Left forelimb (tissue), 1 donor: Measurements from ENCODE around the gene KIFC3.
"Not testable (repeated sequence)": the region's sequence is repeated elsewhere in the genome, so short reads cannot be mapped to it uniquely, and the experiment has no call there.

ENCODE experiments used
- DNase-seq: peaks from one replicate; pipeline ENCODE4 v3.0.0-alpha.2; 2018; ENCODE audit warnings: low spot score

The KIFC3 gene

DNA sequence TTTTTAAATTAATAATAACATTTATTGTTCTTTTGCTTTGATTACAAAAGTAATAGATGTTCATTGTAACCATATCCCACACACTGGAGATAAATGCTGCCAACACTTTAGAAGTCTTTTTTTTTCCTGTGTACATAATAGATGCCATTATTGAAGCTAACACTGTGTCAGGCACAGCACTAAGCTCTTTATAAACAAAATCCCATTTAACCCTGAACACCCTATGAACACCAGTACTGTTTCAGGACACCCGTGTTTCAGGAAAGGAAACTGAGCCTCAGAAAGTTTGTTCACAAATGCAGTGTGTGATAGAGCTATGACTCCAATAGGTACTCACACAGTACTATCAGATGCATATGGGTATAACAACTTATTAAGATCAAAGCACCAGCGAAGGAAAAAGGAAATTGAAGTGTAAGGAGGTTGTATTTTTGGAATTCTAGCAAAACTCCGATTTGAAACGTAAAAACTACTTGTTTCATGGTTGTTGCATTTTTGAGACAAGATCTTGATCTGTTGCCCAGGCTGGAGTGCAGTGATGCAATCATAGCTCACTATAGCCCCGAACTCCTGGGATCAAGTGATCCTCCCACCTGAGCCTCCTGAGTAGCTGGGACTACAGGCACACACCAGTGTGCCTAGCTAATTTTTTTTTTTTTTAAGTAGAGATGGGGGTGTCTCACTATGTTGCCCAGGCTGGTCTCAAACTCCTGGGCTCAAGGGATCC is 2.0 kb upstream of the KIFC3 start:
- DNase-seq = no peak

GRCh38 chr16:57803134-57803990 is 1.1 kb upstream of the KIFC3 start:
- no peak for DNase-seq

DNA sequence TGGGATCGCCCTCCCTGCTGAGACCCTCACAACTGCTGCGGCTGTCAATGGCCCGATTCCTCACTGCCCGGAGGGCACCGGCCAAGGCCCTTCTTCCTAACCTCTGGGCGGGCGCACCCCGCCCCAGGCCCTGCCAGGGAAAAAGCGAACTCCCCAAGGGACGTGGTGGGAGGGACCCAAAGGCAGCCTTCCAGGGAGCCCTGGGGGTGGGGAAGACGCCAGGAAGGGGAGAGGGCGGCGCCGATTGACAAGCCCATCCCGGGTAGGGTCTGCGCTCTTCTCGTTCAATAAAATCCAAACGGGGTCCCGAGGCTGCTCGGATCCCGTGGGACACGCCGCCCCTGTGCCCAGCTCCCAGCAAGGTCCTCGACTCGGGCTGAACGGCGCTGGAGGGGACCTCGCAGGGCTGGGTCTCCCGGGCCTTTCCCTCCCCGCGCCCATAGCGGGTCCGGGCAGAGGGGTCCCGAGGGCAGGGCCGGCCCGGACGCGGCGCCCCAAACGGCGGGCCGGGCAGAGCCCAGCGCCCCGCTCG is 416 bp downstream of the KIFC3 start:
- DNase-seq = no peak

GRCh38 chr16:57801098-57801808 is 1.0 kb downstream of the KIFC3 start:
- DNase-seq = no peak

GRCh38 chr16:57800200-57801097 is 1.8 kb downstream of the KIFC3 start:
- DNase-seq = no peak

DNA sequence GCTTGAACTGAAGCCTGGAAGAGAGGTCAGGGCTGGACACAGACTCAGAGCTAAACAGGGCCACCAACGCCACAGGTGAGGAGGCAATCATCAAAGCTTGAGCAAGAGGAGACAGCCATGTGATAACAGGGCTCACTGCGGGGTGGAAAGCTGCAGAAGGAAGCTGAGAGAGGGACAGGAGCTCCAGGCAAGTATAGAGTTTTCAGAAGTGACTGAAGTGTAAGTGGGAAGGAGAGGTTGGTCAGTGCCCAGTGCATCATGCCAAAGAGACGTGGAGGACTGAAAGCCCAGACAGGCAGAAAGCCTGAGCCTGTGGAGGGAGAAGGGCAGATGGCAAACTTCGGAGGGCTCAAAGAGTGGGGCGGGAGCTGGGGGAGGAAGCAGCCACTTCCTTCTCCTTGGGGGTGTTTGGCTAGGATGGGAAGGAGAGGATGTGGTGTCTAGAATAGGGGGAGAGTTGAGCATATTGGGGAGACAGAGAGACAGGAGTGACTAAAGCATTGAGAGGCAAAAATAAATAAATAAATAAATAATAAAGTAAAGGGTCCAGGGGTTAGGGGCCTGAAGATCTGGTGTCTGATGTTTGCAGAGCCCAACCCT is 2.6 kb downstream of the KIFC3 start:
- no peak for DNase-seq

DNA sequence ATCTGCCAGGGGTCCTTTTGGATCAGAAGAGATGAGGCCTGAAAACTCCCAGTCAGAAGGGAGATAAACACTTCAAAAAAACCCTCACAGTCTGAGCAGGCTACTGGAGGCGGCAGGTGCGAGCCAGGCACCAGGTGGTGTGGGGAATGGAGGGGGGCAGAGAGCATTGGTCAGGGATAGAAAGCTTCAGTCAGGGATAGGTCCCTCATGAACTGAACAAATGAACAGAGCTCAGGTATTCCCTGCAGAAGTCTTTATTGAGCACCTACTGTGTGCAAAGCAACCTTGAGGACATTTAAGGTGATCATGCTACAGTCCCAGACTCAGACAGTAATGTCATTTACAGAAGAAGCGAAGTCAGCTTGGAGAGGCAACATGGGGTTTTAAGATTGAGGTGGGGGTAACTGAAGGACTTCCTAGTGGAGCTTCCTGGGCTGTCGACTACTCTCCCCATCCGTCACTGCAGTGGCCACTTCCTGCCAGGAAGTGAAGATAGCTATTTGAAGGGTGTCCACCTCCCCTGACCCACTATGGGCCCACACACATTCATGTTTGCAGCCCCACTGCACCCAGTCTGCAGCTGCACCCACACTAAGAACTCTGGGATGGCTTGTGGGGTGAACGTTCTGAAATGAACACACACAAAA is 3.2 kb downstream of the KIFC3 start:
- no peak for DNase-seq

DNA sequence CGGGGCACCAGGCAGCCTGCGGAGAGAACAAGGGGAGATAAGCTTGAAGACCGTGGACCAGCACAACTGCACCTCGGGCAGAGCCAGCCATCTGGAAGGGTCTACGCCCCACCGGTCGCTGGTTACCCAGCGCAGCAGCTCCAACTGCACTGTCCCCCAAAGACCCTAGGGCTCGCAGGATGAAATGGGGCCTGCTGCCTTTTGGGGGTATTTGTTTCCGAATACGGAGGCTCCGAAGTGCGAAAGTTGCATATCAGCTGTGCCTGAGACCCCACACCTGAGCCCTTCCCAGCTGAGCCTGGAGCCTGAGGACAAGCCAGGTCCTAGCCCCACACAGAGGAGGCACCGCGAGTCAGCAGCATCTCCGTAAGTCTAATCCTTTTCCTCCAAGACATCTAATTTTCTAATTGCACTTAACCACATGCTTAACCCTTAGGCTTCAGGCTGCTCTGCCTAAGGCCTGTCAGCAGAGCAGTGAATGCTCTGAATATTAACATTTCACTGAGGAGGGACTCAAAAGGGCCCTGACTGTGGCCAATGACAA is 4.0 kb downstream of the KIFC3 start:
- no peak for DNase-seq

GRCh38 chr16:57797526-57798266 is 4.6 kb downstream of the KIFC3 start:
- DNase-seq = no peak

GRCh38 chr16:57797216-57797525 is 5.1 kb downstream of the KIFC3 start:
- DNase-seq = no peak

DNA sequence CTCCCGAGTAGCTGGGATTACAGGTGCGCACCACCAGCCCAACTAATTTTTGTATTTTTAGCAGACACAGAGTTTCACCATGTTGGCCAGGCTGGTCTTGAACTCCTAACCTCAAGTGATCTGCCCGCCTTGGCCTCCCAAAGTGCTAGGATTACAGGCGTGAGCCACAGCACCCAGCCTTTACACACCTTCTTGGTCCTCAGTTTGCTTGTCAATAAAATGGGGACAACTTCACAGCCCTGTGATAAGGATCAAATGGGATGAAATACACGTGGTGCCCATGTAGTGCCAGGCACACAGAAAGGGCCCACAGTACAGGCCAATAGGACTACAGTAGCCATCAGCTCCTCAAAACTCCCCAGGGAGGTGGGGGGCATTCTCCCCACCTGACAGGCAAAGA is 6.3 kb downstream of the KIFC3 start:
- not testable (repeated sequence) for DNase-seq

DNA sequence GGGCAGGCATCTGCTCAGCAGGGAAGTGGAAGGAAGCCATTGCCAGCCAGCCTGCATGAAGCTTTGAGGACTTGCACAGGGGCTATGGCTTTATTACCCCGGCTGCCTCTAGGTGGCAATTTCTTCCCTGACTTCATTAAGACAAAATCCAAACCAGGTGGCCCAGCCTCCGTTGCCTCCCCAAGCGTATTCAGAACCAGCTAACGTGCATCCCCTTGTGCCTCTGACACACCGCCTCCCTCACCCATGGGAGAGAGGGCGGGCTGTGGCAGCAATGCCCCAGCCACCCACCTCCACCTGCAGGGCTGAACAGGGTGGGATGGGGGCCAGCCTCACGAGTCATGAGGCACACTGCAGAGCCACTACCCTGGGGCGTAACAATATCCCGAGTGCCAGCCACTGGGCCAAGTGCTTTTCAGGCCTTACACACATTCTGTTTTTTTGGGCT is 6.8 kb downstream of the KIFC3 start:
- no peak for DNase-seq

DNA sequence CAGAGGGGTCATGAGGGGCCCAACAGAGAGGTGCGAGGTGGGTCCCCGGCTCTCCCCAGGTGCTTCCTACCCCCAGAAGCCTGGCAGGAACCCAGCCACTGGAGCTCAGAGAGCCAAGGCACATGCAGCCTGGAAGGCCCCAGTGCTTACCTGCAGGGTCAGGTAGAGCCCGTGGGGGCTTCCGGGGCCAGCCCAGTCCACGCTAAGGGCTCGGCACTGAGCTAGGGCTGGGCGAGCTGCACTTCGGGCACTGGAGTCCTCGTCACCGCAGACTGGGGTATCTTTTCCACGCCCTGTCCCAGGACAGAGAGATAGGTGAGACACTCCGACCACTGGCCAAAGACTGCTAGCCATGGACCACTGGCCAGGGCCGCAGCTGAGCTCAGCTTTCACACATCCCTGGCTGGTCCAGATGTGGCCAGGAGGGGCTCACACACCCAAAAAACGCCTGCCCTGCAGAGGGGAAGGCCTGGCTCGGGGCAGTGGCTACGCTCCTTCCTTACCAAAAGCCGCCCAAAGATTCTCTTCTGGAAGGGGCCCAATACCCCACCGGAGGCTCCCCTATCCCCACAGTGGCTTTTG is 7.4 kb downstream of the KIFC3 start:
- no peak for DNase-seq

GRCh38 chr16:57791893-57792461 is 10.3 kb downstream of the KIFC3 start:
- DNase-seq = no peak

- no peak for DNase-seq
These were observed 10.9 kb downstream of the KIFC3 start for GRCh38 chr16:57791195-57791892.

DNA sequence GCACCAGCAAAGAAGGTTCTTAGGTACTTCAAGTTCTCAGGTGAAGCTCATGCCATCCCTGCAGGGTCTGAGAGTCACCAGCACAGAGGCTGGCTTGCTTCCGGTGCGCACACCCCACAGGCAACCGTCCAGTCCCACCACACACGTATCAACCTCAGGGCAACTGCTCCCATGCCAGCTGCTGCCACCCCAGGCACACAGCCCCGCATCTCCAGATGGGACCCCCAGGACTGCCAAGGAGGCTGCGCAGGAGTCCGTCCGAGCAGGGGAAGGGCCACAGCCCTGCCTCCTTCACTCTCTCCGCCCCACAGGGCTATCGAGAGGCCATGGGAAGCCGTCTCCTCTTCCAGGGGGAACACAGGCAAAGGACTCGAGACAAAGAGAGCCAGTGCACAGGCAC is 13.3 kb downstream of the KIFC3 start:
- DNase-seq = no peak

DNA sequence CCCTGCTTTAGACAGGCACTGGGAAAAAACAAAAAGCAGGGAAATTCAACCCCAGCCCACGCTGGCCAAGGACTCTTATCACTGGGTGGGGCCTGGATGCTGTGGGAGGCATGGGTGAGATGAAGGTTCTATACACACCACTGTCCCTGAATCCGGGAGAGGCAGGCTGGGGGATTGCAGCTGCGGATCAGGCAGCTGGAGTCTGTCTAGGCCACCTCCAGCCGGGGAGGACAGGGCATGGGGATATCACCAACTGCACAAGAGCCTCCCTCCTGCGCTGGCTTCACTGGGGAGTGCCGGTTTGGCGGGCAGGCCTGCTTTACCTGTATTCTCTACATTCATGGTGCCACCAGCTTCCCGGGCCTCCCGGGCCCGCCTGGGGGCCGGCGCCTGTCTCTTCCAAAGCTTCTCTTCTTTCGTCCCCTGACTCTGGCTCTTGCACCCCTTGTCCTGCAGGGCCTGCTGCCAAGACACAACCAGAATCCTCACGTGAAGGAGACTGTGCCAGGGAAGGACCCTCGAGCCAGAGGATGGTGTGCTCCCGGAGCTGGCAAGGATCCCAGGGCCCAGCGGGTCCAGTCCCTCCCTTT is 13.9 kb downstream of the KIFC3 start:
- DNase-seq = no peak

DNA sequence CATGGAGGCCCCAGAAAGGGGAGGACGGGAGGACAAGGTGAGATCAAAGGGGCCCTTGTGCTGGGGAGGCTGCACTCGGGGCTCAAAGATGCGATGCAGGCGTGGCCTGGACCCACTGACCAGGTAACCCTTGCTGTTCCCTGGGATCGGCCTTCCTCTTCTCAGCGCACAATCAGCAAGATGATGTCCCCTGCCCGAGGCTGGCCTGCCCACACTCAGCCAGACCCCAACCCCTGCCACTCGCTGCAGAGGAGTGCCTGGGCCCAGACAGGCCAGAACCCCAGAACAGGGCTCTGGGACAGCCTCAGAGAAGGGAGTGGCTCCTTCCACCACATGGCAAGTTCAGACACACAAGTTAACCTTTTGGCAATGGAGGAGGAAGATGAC is 14.8 kb downstream of the KIFC3 start:
- DNase-seq = no peak
